K562 (cell line): Measurements from ENCODE around the gene BHLHE40. TPM values are rescaled to one million over a fixed set of nuclear protein-coding genes. Genes with fewer than 3 reads are reported as not detected.

Experiments used
- CCNT2 ChIP-seq: IDR thresholded peaks from 2 replicates; pipeline ENCODE4 v1.6.1; 2011; ENCODE audit warnings: borderline replicate concordance, low read depth, mild to moderate bottlenecking, moderate library complexity, mixed read lengths, low read length; ENCODE audit not compliant: insufficient read length; ENCODE audit errors: extremely low read depth
- DACH1 ChIP-seq: fragments of 450-650 bp; IDR thresholded peaks from 2 replicates; pipeline ENCODE4 v1.6.1; 2018; ENCODE audit not compliant: partially characterized antibody
- HCFC1 ChIP-seq: IDR thresholded peaks from 2 replicates; pipeline ENCODE4 v1.6.1; 2012; ENCODE audit warnings: low read depth, low read length, improper control_type of control experiment
- HSF4 ChIP-seq: fragments of 250-450 bp; sonication (Bioruptor Pico); IDR thresholded peaks from 2 replicates; pipeline ENCODE4 v2.1.2; 2022; ENCODE audit warnings: mild to moderate bottlenecking, moderate library complexity, borderline replicate concordance
- MEF2D ChIP-seq: conservative IDR thresholded peaks from 2 replicates; pipeline ENCODE4 v1.6.1; 2016; ENCODE audit warnings: low read depth, missing genetic modification characterization, missing compliant biosample characterization
- NFATC3 ChIP-seq: fragments of 450-650 bp; IDR thresholded peaks from 2 replicates; pipeline ENCODE4 v1.6.1; 2017; ENCODE audit warnings: mild to moderate bottlenecking
- NFIC ChIP-seq: fragments of 450-650 bp; IDR thresholded peaks from 2 replicates; pipeline ENCODE4 v1.6.1; 2017; ENCODE audit warnings: mild to moderate bottlenecking, inconsistent platforms
- RFX7 ChIP-seq: fragments of 250-450 bp; sonication (Bioruptor Pico); IDR thresholded peaks from 2 replicates; pipeline ENCODE4 v1.5.1; 2021; ENCODE audit warnings: mild to moderate bottlenecking
- TBP ChIP-seq: optimal IDR thresholded peaks from 2 replicates; pipeline ENCODE3; 2011; ENCODE audit warnings: low read depth, low read length, improper control_type of control experiment
- THRA ChIP-seq: fragments of 450-650 bp; IDR thresholded peaks from 2 replicates; pipeline ENCODE4 v1.6.1; 2017; ENCODE audit warnings: mild to moderate bottlenecking, moderate library complexity
- YY1 ChIP-seq, 3 experiments: IDR thresholded peaks; 2 replicates each; pipeline ENCODE4 v1.6.1; 2011; ENCODE audit warnings: low read length in 2 of 3, mild to moderate bottlenecking in 2 of 3, moderate library complexity in 2 of 3, borderline replicate concordance in 1 of 3, control low read depth in 1 of 3, low read depth in 1 of 3; ENCODE audit not compliant: insufficient read depth in 3 of 3, insufficient replicate concordance in 2 of 3, control insufficient read depth in 1 of 3, insufficient read length in 1 of 3; ENCODE audit errors: extremely low read depth in 1 of 3
- ZEB2 ChIP-seq: fragments of 450-650 bp; IDR thresholded peaks from 2 replicates; pipeline ENCODE4 v1.6.1; 2016
- ZNF12 ChIP-seq: sonication (generic); formaldehyde crosslinking; IDR thresholded peaks from 2 replicates; pipeline ENCODE4 v1.4.0; 2020; ENCODE audit warnings: mild to moderate bottlenecking, missing genetic modification reagents
- ZNF23 ChIP-seq: fragments of 250-450 bp; sonication (Bioruptor Pico); IDR thresholded peaks from 2 replicates; pipeline ENCODE4 v1.4.0; 2020; ENCODE audit warnings: mild to moderate bottlenecking
- polyA plus RNA-seq, 8 experiments: library from polyadenylated mRNA; depleted of rRNA in 4 of 8; stranded (reverse) in 5 of 8; unstranded in 3 of 8; fragments of >200 nt; fragmentation: Nextera tagmentation in 2 of 8; fragmentation: Illumina TruSeq in 1 of 8; extraction: Ambion mirVana in 2 of 8; extraction: Trizol in 1 of 8; gene quantifications; 2 replicates each; pipeline versions ENCODE4 v1.2.1 to v1.2.3, GENCODE V29; 2011 to 2014; ENCODE audit warnings: inconsistent platforms in 1 of 8, missing spikeins in 1 of 8
- total RNA-seq, 7 experiments: library from RNA; depleted of rRNA in 6 of 7; stranded (reverse); fragments of >200 nt in 6 of 7; fragmentation: Illumina TruSeq in 2 of 7; extraction: Trizol in 2 of 7; gene quantifications; 2 replicates each; pipeline versions ENCODE4 v1.2.1 to v1.2.3, GENCODE V29; 2011 to 2021; ENCODE audit warnings: low replicate concordance in 1 of 7
- TF ChIP-seq, protein P1 (sequence below): fragments of 200-800 bp; sonication (Bioruptor generic); IDR thresholded peaks from 2 replicates; pipeline ENCODE4 v1.6.1; 2016; ENCODE audit warnings: missing genetic modification characterization, missing compliant biosample characterization
- TF ChIP-seq, protein P2 (sequence below): fragments of 250-450 bp; sonication (Bioruptor Pico); IDR thresholded peaks from 2 replicates; pipeline ENCODE4 v1.5.0; 2021; ENCODE audit warnings: mild to moderate bottlenecking, borderline replicate concordance

BHLHE40 gene
- total and polyA plus RNA-seq, 9 of the 15 experiments (the other 6 are each of a cell fraction or from before 2014, with no cell fraction given), result 12.0 to 83.9 (median 31.4) TPM

GRCh38 chr3:4980229-4981203 is 1.3 kb downstream of the BHLHE40 start (continued):
- TF ChIP-seq THRA (no peak), YY1 (IDR thresholded peaks at IDR 0.05; ENCODE audit: borderline replicate concordance in 1 of 3, control insufficient read depth in 1 of 3, extremely low read depth in 1 of 3, insufficient read depth in 3 of 3, insufficient read length in 1 of 3, insufficient replicate concordance in 2 of 3, low read depth in 1 of 3, low read length in 2 of 3) (peak in 2 of 3 experiments; percentile 68 to 77), CCNT2 (peak; percentile 93), DACH1 (no peak), HCFC1 (peak; percentile 66), NFATC3 (peak; percentile 73; the same call in 1 of the 2 replicates), ZNF12 (CRISPR knock-in tag) (no peak), TBP (peak; percentile 72), ZNF23 (CRISPR knock-in tag) (no peak), HSF4 (CRISPR knock-in tag) (peak; percentile 65; the same call in 1 of the 2 replicates), ZEB2 (no peak), RFX7 (CRISPR knock-in tag) (no peak), NFIC (no peak), MEF2D (tag) (no peak; the same call in 1 of the 2 replicates)
- TF ChIP-seq, protein P1, sequence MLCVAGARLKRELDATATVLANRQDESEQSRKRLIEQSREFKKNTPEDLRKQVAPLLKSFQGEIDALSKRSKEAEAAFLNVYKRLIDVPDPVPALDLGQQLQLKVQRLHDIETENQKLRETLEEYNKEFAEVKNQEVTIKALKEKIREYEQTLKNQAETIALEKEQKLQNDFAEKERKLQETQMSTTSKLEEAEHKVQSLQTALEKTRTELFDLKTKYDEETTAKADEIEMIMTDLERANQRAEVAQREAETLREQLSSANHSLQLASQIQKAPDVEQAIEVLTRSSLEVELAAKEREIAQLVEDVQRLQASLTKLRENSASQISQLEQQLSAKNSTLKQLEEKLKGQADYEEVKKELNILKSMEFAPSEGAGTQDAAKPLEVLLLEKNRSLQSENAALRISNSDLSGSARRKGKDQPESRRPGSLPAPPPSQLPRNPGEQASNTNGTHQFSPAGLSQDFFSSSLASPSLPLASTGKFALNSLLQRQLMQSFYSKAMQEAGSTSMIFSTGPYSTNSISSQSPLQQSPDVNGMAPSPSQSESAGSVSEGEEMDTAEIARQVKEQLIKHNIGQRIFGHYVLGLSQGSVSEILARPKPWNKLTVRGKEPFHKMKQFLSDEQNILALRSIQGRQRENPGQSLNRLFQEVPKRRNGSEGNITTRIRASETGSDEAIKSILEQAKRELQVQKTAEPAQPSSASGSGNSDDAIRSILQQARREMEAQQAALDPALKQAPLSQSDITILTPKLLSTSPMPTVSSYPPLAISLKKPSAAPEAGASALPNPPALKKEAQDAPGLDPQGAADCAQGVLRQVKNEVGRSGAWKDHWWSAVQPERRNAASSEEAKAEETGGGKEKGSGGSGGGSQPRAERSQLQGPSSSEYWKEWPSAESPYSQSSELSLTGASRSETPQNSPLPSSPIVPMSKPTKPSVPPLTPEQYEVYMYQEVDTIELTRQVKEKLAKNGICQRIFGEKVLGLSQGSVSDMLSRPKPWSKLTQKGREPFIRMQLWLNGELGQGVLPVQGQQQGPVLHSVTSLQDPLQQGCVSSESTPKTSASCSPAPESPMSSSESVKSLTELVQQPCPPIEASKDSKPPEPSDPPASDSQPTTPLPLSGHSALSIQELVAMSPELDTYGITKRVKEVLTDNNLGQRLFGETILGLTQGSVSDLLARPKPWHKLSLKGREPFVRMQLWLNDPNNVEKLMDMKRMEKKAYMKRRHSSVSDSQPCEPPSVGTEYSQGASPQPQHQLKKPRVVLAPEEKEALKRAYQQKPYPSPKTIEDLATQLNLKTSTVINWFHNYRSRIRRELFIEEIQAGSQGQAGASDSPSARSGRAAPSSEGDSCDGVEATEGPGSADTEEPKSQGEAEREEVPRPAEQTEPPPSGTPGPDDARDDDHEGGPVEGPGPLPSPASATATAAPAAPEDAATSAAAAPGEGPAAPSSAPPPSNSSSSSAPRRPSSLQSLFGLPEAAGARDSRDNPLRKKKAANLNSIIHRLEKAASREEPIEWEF (CRISPR knock-in tag), result no peak
- TF ChIP-seq, protein P2, sequence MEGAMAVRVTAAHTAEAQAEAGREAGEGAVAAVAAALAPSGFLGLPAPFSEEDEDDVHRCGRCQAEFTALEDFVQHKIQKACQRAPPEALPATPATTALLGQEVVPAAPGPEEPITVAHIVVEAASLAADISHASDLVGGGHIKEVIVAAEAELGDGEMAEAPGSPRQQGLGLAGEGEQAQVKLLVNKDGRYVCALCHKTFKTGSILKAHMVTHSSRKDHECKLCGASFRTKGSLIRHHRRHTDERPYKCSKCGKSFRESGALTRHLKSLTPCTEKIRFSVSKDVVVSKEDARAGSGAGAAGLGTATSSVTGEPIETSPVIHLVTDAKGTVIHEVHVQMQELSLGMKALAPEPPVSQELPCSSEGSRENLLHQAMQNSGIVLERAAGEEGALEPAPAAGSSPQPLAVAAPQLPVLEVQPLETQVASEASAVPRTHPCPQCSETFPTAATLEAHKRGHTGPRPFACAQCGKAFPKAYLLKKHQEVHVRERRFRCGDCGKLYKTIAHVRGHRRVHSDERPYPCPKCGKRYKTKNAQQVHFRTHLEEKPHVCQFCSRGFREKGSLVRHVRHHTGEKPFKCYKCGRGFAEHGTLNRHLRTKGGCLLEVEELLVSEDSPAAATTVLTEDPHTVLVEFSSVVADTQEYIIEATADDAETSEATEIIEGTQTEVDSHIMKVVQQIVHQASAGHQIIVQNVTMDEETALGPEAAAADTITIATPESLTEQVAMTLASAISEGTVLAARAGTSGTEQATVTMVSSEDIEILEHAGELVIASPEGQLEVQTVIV (CRISPR knock-in tag), result peak; percentile 33; the same call in 1 of the 2 replicates
